Upper lobe of left lung (tissue), 6 donors: ENCODE results near the gene NFKBIB. TPM values are rescaled to one million over a fixed set of nuclear protein-coding genes. Genes with fewer than 3 reads are reported as not detected.

Experiments
- ATAC-seq, 2 donors: fragments of 200-7000 bp; cut with Tn5 transposase; one replicate each; pipeline ENCODE4 v1.9.1; 2022; ENCODE audit warnings: mild to moderate bottlenecking in 2 of 2, moderate library complexity in 2 of 2; ENCODE audit not compliant: low FRiP score in 2 of 2
- DNase-seq, 2 donors: peaks; one replicate each; pipeline ENCODE4 v3.0.0-alpha.2; 2019 to 2020
- H3K27ac ChIP-seq, 4 donors: fragments of 200-600 bp; sonication (generic); one replicate each; pipeline ENCODE4 v1.5.1; 2016 to 2019
- H3K27me3 ChIP-seq, 4 donors: fragments of 200-600 bp; sonication (generic); one replicate each; pipeline ENCODE4 v1.5.1; 2017 to 2019
- H3K36me3 ChIP-seq, 4 donors: fragments of 200-600 bp; sonication (generic); one replicate each; pipeline ENCODE4 v1.5.1; 2016 to 2019
- H3K4me1 ChIP-seq, 4 donors: fragments of 200-600 bp; sonication (generic); one replicate each; pipeline ENCODE4 v1.5.1; 2018 to 2019
- H3K4me3 ChIP-seq, 4 donors: fragments of 200-600 bp; sonication (generic); one replicate each; pipeline ENCODE4 v1.5.1; 2017 to 2019; ENCODE audit warnings: mild to moderate bottlenecking in 2 of 4, moderate library complexity in 1 of 4
- H3K9me3 ChIP-seq, 4 donors: fragments of 200-600 bp; sonication (generic); one replicate each; pipeline ENCODE4 v1.5.1; 2018 to 2019
- CTCF ChIP-seq, 6 experiments: fragments of 450-650 bp in 4 of 6; fragments of 200-600 bp in 2 of 6; sonication (generic) in 2 of 6; IDR thresholded peaks; one replicate each; pipeline ENCODE4 v1.5.1; 2016 to 2019; ENCODE audit warnings: antibody characterized with exemption in 6 of 6
- EP300 ChIP-seq, 4 donors: sonication (generic); formaldehyde crosslinking; IDR thresholded peaks; one replicate each; pipeline ENCODE4 v1.5.1; 2017; ENCODE audit warnings: antibody characterized with exemption in 4 of 4, control low read depth in 2 of 4
- POLR2A ChIP-seq, 4 donors: fragments of 450-650 bp; IDR thresholded peaks; one replicate each; pipeline ENCODE4 v1.5.1; 2016 to 2017; ENCODE audit warnings: antibody characterized with exemption in 4 of 4, mild to moderate bottlenecking in 2 of 4
- POLR2AphosphoS5 ChIP-seq, 2 donors: sonication (generic); formaldehyde crosslinking; IDR thresholded peaks; one replicate each; pipeline ENCODE4 v1.5.1; 2017; ENCODE audit warnings: antibody characterized with exemption in 2 of 2
- WGBS, 2 donors: methylation state at CpG; one replicate each; pipeline ENCODE4 v1.1.5; 2017 to 2018; 5-methylcytosine and 5-hydroxymethylcytosine counted together
- total RNA-seq, 6 donors: library from RNA; depleted of rRNA in 4 of 6; stranded (reverse); fragments of >200 nt in 4 of 6; gene quantifications; one replicate each; pipeline versions ENCODE4 v1.1.0 to v1.2.1, GENCODE V29; 2016 to 2021
- donor health status: DM: no; HTN: no; CAD: no; lungs with moderate emphysema.
- donor health status: DM: no; HTN: yes; CAD: no; lungs with severe emphysema.

The NFKBIB gene
- total RNA-seq, 6 donors from 2014 or later, result 22.8 to 38.4 (median 31.6) TPM

- TF ChIP-seq POLR2A (IDR thresholded peaks at IDR 0.05) (no peak), CTCF (IDR thresholded peaks at IDR 0.05) (no peak), POLR2AphosphoS5 (IDR thresholded peaks at IDR 0.05) (no peak), EP300 (IDR thresholded peaks at IDR 0.05) (no peak)
- Histone ChIP-seq H3K27me3 (no peaks in the 10 kb centered on the region), H3K27ac (no peak overlapping the region), H3K4me3 (no peak overlapping the region), H3K9me3 (no peaks in the 10 kb centered on the region), H3K4me1 (peaks cover 3 to 8% (median 6%) of the 10 kb centered on the region in 4 donors), H3K36me3 (peaks cover 0 to 15% (median 0%) of the 10 kb centered on the region in 4 donors)
- 88 to 92% methylated on average over 11 to 12 of the region's 12 CpGs for WGBS, 2 donors
- no peak for DNase-seq
- no peak for ATAC-seq
Measured at GRCh38 chr19:38944981-38945506, 45.3 kb downstream of the NFKBIB start.

- Histone ChIP-seq H3K4me1 (peaks cover 9 to 13% (median 10%) of the 10 kb centered on the region in 4 donors), H3K4me3 (no peak overlapping the region), H3K27me3 (no peaks in the 10 kb centered on the region), H3K36me3 (peaks cover 0 to 15% (median 0%) of the 10 kb centered on the region in 4 donors), H3K27ac (no peak overlapping the region), H3K9me3 (no peaks in the 10 kb centered on the region)
- 98 to 100% methylated on average over 2 to 3 of the region's 3 CpGs for WGBS, 2 donors
- TF ChIP-seq EP300 (IDR thresholded peaks at IDR 0.05) (no peak), CTCF (IDR thresholded peaks at IDR 0.05) (no peak), POLR2AphosphoS5 (IDR thresholded peaks at IDR 0.05) (no peak), POLR2A (IDR thresholded peaks at IDR 0.05) (no peak)
- ATAC-seq (no peak), DNase-seq (no peak)
Measured at GRCh38 chr19:38945562-38946228, 45.9 kb downstream of the NFKBIB start.

- ATAC-seq (no peak), DNase-seq (no peak)
- TF ChIP-seq CTCF (IDR thresholded peaks at IDR 0.05), result no peak
- no peak for TF ChIP-seq POLR2AphosphoS5 (IDR thresholded peaks at IDR 0.05)
- TF ChIP-seq POLR2A (IDR thresholded peaks at IDR 0.05), result no peak
- no peak for TF ChIP-seq EP300 (IDR thresholded peaks at IDR 0.05)
- Histone ChIP-seq H3K27ac (no peak overlapping the region), H3K9me3 (no peaks in the 10 kb centered on the region), H3K4me3 (no peak overlapping the region), H3K36me3 (peaks cover 0 to 15% (median 0%) of the 10 kb centered on the region in 4 donors), H3K4me1 (peaks cover 9 to 13% (median 10%) of the 10 kb centered on the region in 4 donors), H3K27me3 (no peaks in the 10 kb centered on the region)
- WGBS, 2 donors, result 72 to 81% methylated on average over 4 to 11 of the region's 11 CpGs
Measured at GRCh38 chr19:38946229-38947010, 46.7 kb downstream of the NFKBIB start.

GRCh38 chr19:38949580-38950367, 50.0 kb downstream of the NFKBIB start:
- TF ChIP-seq POLR2A (IDR thresholded peaks at IDR 0.05) (no peak), POLR2AphosphoS5 (IDR thresholded peaks at IDR 0.05) (no peak), EP300 (IDR thresholded peaks at IDR 0.05) (no peak), CTCF (IDR thresholded peaks at IDR 0.05) (no peak)
- H3K4me3 ChIP-seq, result peak overlapping the region in 3 of 4 donors; percentile 40 to 51 (median 49)
- no peaks in the 10 kb centered on the region for H3K27me3 ChIP-seq
- H3K36me3 ChIP-seq, result peaks cover 0 to 12% (median 0%) of the 10 kb centered on the region in 4 donors
- peak; percentile 91 to 95 for DNase-seq
- peaks cover 9 to 13% (median 10%) of the 10 kb centered on the region in 4 donors for H3K4me1 ChIP-seq
- WGBS, 2 donors, result 22 to 23% methylated on average over 16 to 34 of the region's 72 CpGs
- ATAC-seq, result peak; percentile 90 to 93
- no peaks in the 10 kb centered on the region for H3K9me3 ChIP-seq
- H3K27ac ChIP-seq, result no peak overlapping the region
